ENCODE results near the gene SNTB2.

Gene SNTB2

DNA sequence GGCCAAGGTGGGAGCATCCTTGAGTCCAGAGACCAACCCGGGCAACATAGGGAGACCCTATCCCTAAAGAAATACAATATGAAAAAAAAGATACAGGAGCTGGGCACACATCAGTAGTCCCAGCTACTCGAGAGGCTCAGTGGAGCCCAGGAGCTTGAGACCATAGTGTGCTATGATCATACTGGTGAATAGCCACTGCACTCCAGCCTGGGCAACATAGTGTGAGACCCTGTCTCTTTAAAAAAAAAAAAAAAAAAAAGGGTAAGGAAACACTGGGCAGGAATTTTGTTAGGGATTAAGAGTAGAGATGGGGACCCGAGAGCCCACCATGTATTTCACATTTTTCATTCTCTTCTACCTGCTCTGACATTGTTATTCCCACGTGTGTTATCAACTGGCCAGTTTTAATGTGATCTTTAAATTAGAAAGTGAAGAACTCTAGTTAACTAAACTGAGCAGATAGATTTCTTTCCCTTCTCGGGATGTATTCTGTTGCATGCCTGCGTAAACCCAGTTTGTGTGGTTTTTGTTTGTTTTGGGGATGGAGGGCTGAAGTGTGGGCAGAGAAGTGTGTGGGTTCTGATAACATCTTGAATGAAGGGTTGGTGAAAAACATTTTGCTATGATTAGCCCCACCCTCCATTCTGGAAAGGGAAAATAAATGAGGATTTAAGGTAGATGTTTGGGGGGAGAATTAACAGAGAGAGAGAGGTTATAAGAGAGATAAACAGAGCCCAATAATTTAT lies 17.2 kb upstream of the SNTB2 start:
- no peaks in the 10 kb centered on the region for H3K9me3 ChIP-seq (ENCODE audit: insufficient read depth, low read length)
- DNase-seq (ENCODE audit: low read depth, low spot score): no peak

DNA sequence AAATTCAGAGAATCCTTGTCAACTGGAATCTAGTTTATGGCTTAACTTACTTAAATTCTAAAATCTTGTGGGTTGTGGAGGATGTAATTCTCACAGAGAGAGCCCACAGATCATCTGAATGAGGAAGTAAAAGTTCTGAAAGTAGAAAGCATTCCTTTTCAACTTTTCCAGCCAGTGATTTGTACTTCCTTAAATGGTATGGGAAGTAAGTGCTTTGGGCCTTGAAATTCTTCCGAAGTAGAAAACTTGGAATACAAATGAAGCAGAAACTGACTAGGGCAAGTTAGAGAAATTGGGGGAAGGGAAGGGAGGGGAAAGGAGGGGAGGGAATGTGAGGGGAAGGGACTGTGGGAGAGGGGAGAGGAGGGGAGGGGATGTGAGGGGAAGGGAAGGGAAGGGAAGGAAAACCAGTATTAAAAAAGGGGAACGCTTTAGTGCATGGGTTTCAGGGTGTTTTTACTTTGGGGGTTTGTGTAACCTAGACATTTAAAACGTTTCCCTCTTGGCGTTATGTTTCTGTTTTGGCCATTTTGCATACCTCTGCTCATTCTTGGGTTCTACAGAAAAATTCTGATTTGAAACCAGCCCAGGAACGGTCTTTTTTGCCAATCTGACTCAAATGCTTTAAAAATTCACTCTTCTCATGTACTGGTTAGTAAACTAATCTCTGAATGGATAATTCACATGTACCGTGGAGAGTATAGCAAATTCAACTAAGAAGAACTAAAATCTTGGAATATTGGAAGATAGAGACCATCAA lies 15.5 kb upstream of the SNTB2 start:
- Histone ChIP-seq H3K4me1 (ENCODE audit: insufficient read depth, insufficient read length) (no peaks in the 10 kb centered on the region), H3K9ac (ENCODE audit: insufficient read length, low read depth) (no peak overlapping the region), H3K9me3 (ENCODE audit: insufficient read depth, low read length) (no peaks in the 10 kb centered on the region), H3K27me3 (ENCODE audit: insufficient read depth, insufficient read length) (no peaks in the 10 kb centered on the region), H3K36me3 (ENCODE audit: insufficient read depth, insufficient read length, low read length) (peaks cover 56% of the 10 kb centered on the region), H3K4me3 (ENCODE audit: insufficient read length, low read depth) (no peak overlapping the region)
- TF ChIP-seq YY1 (IDR thresholded peaks at IDR 0.05; ENCODE audit: insufficient read depth, insufficient read length) (no peak), SUZ12 (IDR thresholded peaks at IDR 0.05; ENCODE audit: extremely low read depth, insufficient read depth, insufficient read length) (no peak), ZNF274 (IDR thresholded peaks at IDR 0.05; ENCODE audit: low read depth, low read length) (no peak)
- DNase-seq (ENCODE audit: low read depth, low spot score): no peak

More for the DNA sequence above, 17.2 kb upstream of the SNTB2 start:
- TF ChIP-seq ZNF274 (IDR thresholded peaks at IDR 0.05; ENCODE audit: low read depth, low read length) (no peak), YY1 (IDR thresholded peaks at IDR 0.05; ENCODE audit: insufficient read depth, insufficient read length) (no peak), SUZ12 (IDR thresholded peaks at IDR 0.05; ENCODE audit: extremely low read depth, insufficient read depth, insufficient read length) (no peak)
- no peak overlapping the region for H3K4me3 ChIP-seq (ENCODE audit: insufficient read length, low read depth)
- no peak overlapping the region for H3K9ac ChIP-seq (ENCODE audit: insufficient read length, low read depth)
- peaks cover 67% of the 10 kb centered on the region for H3K36me3 ChIP-seq (ENCODE audit: insufficient read depth, insufficient read length, low read length)
- H3K4me1 ChIP-seq (ENCODE audit: insufficient read depth, insufficient read length): no peaks in the 10 kb centered on the region
- no peaks in the 10 kb centered on the region for H3K27me3 ChIP-seq (ENCODE audit: insufficient read depth, insufficient read length)

- Histone ChIP-seq H3K4me3 (ENCODE audit: insufficient read length, low read depth) (no peak overlapping the region), H3K4me1 (ENCODE audit: insufficient read depth, insufficient read length) (no peaks in the 10 kb centered on the region), H3K9ac (ENCODE audit: insufficient read length, low read depth) (no peak overlapping the region), H3K9me3 (ENCODE audit: insufficient read depth, low read length) (no peaks in the 10 kb centered on the region), H3K27me3 (ENCODE audit: insufficient read depth, insufficient read length) (no peaks in the 10 kb centered on the region), H3K36me3 (ENCODE audit: insufficient read depth, insufficient read length, low read length) (peaks cover 18% of the 10 kb centered on the region)
- TF ChIP-seq ZNF274 (IDR thresholded peaks at IDR 0.05; ENCODE audit: low read depth, low read length): no peak
- no peak for TF ChIP-seq YY1 (IDR thresholded peaks at IDR 0.05; ENCODE audit: insufficient read depth, insufficient read length)
- TF ChIP-seq SUZ12 (IDR thresholded peaks at IDR 0.05; ENCODE audit: extremely low read depth, insufficient read depth, insufficient read length): no peak
- no peak for DNase-seq (ENCODE audit: low read depth, low spot score)
Measured at GRCh38 chr16:69176033-69176800, 10.7 kb upstream of the SNTB2 start.

DNA sequence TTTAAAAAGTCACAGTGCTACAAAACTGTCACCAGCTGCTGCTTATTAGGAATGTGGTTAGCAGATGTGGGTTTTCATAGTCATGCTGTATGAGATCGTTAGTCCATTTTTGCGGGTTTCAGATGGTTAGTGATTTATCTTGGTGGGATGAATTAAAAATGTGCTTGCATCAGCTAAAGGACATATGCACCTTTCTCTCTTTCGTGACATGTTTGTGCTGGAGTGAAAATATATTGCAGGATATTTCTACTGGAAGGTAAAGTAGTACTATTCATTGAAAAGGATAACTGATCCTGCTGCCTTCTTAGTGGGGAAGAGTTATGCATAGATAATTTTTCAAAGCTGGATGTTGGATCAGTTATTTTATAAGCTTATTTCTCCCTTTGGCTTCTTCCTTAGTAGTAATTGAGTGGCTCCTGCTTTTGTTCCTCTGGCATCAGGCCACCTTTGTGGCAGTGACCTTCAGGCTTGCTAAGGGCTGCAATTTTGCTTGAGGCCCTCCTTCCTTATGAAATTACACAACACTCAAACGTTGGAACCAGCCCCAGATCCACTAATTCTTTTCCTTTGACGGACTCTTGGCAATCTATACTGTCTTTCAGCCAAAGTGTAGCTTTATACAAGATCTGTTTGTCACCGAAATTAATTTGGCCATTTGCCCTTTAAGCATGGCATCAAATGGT lies 7.5 kb upstream of the SNTB2 start:
- no peak overlapping the region for H3K4me3 ChIP-seq (ENCODE audit: insufficient read length, low read depth)
- DNase-seq (ENCODE audit: low read depth, low spot score): no peak

DNA sequence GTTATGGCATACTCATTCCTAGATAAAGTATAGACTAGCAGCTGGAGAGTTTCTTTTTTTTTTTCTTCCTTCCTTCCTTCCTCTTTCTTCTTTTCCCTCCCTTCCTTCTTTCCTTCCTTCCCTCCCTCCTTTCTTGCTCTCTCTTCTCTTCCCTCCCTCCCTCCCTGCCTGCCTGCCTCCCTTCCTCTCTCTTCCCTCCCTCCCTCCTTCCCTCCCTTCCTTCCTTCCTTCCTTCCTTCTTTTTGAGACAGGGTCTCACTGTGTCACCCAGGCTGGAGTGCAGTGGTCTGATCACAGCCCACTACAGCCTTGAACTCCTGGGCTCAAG lies 7.0 kb upstream of the SNTB2 start:
- no peak for DNase-seq (ENCODE audit: low read depth, low spot score)
- no peaks in the 10 kb centered on the region for H3K27me3 ChIP-seq (ENCODE audit: insufficient read depth, insufficient read length)
- no peak for TF ChIP-seq ZNF274 (IDR thresholded peaks at IDR 0.05; ENCODE audit: low read depth, low read length)
- no peak for TF ChIP-seq YY1 (IDR thresholded peaks at IDR 0.05; ENCODE audit: insufficient read depth, insufficient read length)
- no peak for TF ChIP-seq SUZ12 (IDR thresholded peaks at IDR 0.05; ENCODE audit: extremely low read depth, insufficient read depth, insufficient read length)
- H3K4me3 ChIP-seq (ENCODE audit: insufficient read length, low read depth): no peak overlapping the region
- H3K36me3 ChIP-seq (ENCODE audit: insufficient read depth, insufficient read length, low read length): peaks cover 6% of the 10 kb centered on the region
- H3K9ac ChIP-seq (ENCODE audit: insufficient read length, low read depth): no peak overlapping the region
- no peaks in the 10 kb centered on the region for H3K9me3 ChIP-seq (ENCODE audit: insufficient read depth, low read length)
- H3K4me1 ChIP-seq (ENCODE audit: insufficient read depth, insufficient read length): no peaks in the 10 kb centered on the region

More for the DNA sequence above, 7.5 kb upstream of the SNTB2 start:
- H3K36me3 ChIP-seq (ENCODE audit: insufficient read depth, insufficient read length, low read length): peaks cover 8% of the 10 kb centered on the region
- no peaks in the 10 kb centered on the region for H3K9me3 ChIP-seq (ENCODE audit: insufficient read depth, low read length)
- no peaks in the 10 kb centered on the region for H3K27me3 ChIP-seq (ENCODE audit: insufficient read depth, insufficient read length)
- H3K9ac ChIP-seq (ENCODE audit: insufficient read length, low read depth): no peak overlapping the region
- TF ChIP-seq ZNF274 (IDR thresholded peaks at IDR 0.05; ENCODE audit: low read depth, low read length) (no peak), SUZ12 (IDR thresholded peaks at IDR 0.05; ENCODE audit: extremely low read depth, insufficient read depth, insufficient read length) (no peak), YY1 (IDR thresholded peaks at IDR 0.05; ENCODE audit: insufficient read depth, insufficient read length) (no peak)
- H3K4me1 ChIP-seq (ENCODE audit: insufficient read depth, insufficient read length): no peaks in the 10 kb centered on the region

DNA sequence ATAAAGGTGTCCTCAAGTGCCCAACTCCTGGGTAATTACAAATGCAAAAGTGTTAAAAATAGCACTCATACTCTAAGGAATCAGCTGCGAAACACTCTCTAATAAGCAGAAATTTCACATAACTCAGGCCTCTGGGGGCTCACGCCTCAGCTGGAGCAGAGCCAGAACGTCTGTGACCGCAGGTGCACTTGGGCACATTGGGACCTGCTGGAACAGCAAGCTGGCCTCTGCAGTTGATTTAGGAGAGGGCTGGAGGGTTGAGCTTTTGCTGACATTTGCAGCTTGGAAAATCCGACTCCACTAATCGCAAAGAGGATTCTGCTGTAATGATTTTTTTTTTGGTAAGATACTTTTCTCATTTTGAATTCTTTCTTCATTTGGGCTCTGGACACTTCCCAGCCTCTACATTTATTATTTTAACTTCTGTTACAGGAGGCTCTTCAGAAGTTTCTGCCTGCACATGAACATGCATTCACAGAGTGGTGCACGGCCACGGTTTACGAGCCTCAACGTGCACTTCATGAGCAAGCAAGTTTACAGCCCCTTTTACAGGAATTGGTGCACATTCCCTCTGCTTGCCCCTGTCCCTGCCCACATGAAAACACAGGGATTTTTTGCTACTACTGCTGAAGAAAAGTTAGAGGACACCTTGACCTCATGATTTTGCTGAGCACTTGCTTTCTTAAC lies 4.1 kb upstream of the SNTB2 start:
- TF ChIP-seq YY1 (IDR thresholded peaks at IDR 0.05; ENCODE audit: insufficient read depth, insufficient read length): no peak
- no peak for TF ChIP-seq ZNF274 (IDR thresholded peaks at IDR 0.05; ENCODE audit: low read depth, low read length)
- TF ChIP-seq SUZ12 (IDR thresholded peaks at IDR 0.05; ENCODE audit: extremely low read depth, insufficient read depth, insufficient read length): no peak
- H3K4me3 ChIP-seq (ENCODE audit: insufficient read length, low read depth): no peak overlapping the region
- H3K9me3 ChIP-seq (ENCODE audit: insufficient read depth, low read length): no peaks in the 10 kb centered on the region
- H3K27me3 ChIP-seq (ENCODE audit: insufficient read depth, insufficient read length): no peaks in the 10 kb centered on the region
- no peaks in the 10 kb centered on the region for H3K36me3 ChIP-seq (ENCODE audit: insufficient read depth, insufficient read length, low read length)
- H3K9ac ChIP-seq (ENCODE audit: insufficient read length, low read depth): no peak overlapping the region
- no peak for DNase-seq (ENCODE audit: low read depth, low spot score)
- peaks cover 3% of the 10 kb centered on the region for H3K4me1 ChIP-seq (ENCODE audit: insufficient read depth, insufficient read length)

Measured in NT2/D1 (cell line).